Measurements from ENCODE around the gene GCK.

The GCK gene

GRCh38 chr7:44189286-44189992 is at the start of gene GCK:
Gene GCK (minus strand): TSS chr7:44189439. CDS start chr7:44188953, 486 bp downstream.
- H3K4me3 Mint-ChIP-seq, result no peak within 1 kb of the TSS
- H3K27me3 Mint-ChIP-seq, result no peaks in the 10 kb centered on the region
- no peak within 1 kb of the TSS for H3K27ac Mint-ChIP-seq

GRCh38 chr7:44238116-44238695 is 49.0 kb upstream of the GCK start:
- no peaks in the 10 kb centered on the region for H3K27me3 Mint-ChIP-seq
- no peaks in the 10 kb centered on the region for H3K4me1 Mint-ChIP-seq (ENCODE audit: low read depth)
- H3K36me3 Mint-ChIP-seq (ENCODE audit: low read depth), result no peaks in the 10 kb centered on the region

More at GRCh38 chr7:44189286-44189992, at the start of gene GCK:
- Mint-ChIP-seq H3K9me3 (no peaks in the 10 kb centered on the region), H3K4me1 (ENCODE audit: low read depth) (peaks cover 7% of the 10 kb centered on the region), H3K36me3 (ENCODE audit: low read depth) (no peaks in the 10 kb centered on the region)

GRCh38 chr7:44237696-44238095 is 48.5 kb upstream of the GCK start:
- Mint-ChIP-seq H3K36me3 (ENCODE audit: low read depth) (no peaks in the 10 kb centered on the region), H3K27ac (no peak overlapping the region), H3K27me3 (no peaks in the 10 kb centered on the region), H3K4me1 (ENCODE audit: low read depth) (no peaks in the 10 kb centered on the region), H3K4me3 (no peak overlapping the region), H3K9me3 (no peaks in the 10 kb centered on the region)

More at GRCh38 chr7:44238116-44238695, 49.0 kb upstream of the GCK start:
- H3K4me3 Mint-ChIP-seq, result no peak overlapping the region
- H3K27ac Mint-ChIP-seq, result no peak overlapping the region
- H3K9me3 Mint-ChIP-seq, result no peaks in the 10 kb centered on the region

GRCh38 chr7:44236333-44236728 is 47.1 kb upstream of the GCK start:
- Mint-ChIP-seq H3K36me3 (ENCODE audit: low read depth) (no peaks in the 10 kb centered on the region), H3K27me3 (no peaks in the 10 kb centered on the region), H3K9me3 (no peaks in the 10 kb centered on the region), H3K4me1 (ENCODE audit: low read depth) (no peaks in the 10 kb centered on the region), H3K4me3 (no peak overlapping the region), H3K27ac (no peak overlapping the region)

GRCh38 chr7:44235582-44236332 is 46.5 kb upstream of the GCK start:
- Mint-ChIP-seq H3K4me1 (ENCODE audit: low read depth) (no peaks in the 10 kb centered on the region), H3K36me3 (ENCODE audit: low read depth) (no peaks in the 10 kb centered on the region), H3K4me3 (no peak overlapping the region)

GRCh38 chr7:44235066-44235465 is 45.8 kb upstream of the GCK start:
- H3K9me3 Mint-ChIP-seq, result no peaks in the 10 kb centered on the region
- no peak overlapping the region for H3K27ac Mint-ChIP-seq
- H3K4me1 Mint-ChIP-seq (ENCODE audit: low read depth), result no peaks in the 10 kb centered on the region
- H3K4me3 Mint-ChIP-seq, result no peak overlapping the region
- H3K36me3 Mint-ChIP-seq (ENCODE audit: low read depth), result no peaks in the 10 kb centered on the region
- H3K27me3 Mint-ChIP-seq, result no peaks in the 10 kb centered on the region

More at GRCh38 chr7:44235582-44236332, 46.5 kb upstream of the GCK start:
- H3K27me3 Mint-ChIP-seq, result no peaks in the 10 kb centered on the region
- H3K27ac Mint-ChIP-seq, result no peak overlapping the region
- H3K9me3 Mint-ChIP-seq, result no peaks in the 10 kb centered on the region

- no peaks in the 10 kb centered on the region for H3K27me3 Mint-ChIP-seq
- H3K4me1 Mint-ChIP-seq (ENCODE audit: low read depth), result no peaks in the 10 kb centered on the region
- H3K9me3 Mint-ChIP-seq, result no peaks in the 10 kb centered on the region
- H3K36me3 Mint-ChIP-seq (ENCODE audit: low read depth), result no peaks in the 10 kb centered on the region
- no peak overlapping the region for H3K27ac Mint-ChIP-seq
- no peak overlapping the region for H3K4me3 Mint-ChIP-seq
Observed at GRCh38 chr7:44232901-44233715, 43.9 kb upstream of the GCK start.

- Mint-ChIP-seq H3K27me3 (no peaks in the 10 kb centered on the region), H3K4me3 (no peak overlapping the region), H3K9me3 (no peaks in the 10 kb centered on the region), H3K36me3 (ENCODE audit: low read depth) (no peaks in the 10 kb centered on the region), H3K27ac (no peak overlapping the region), H3K4me1 (ENCODE audit: low read depth) (no peaks in the 10 kb centered on the region)
Observed at GRCh38 chr7:44232396-44232795, 43.2 kb upstream of the GCK start.

- Mint-ChIP-seq H3K4me1 (ENCODE audit: low read depth) (no peaks in the 10 kb centered on the region), H3K9me3 (no peaks in the 10 kb centered on the region), H3K36me3 (ENCODE audit: low read depth) (no peaks in the 10 kb centered on the region), H3K27ac (no peak overlapping the region), H3K27me3 (no peaks in the 10 kb centered on the region), H3K4me3 (no peak overlapping the region)
Observed at GRCh38 chr7:44231088-44231487, 41.8 kb upstream of the GCK start.

- H3K36me3 Mint-ChIP-seq (ENCODE audit: low read depth), result no peaks in the 10 kb centered on the region
- no peaks in the 10 kb centered on the region for H3K27me3 Mint-ChIP-seq
- no peak overlapping the region for H3K27ac Mint-ChIP-seq
- no peaks in the 10 kb centered on the region for H3K9me3 Mint-ChIP-seq
- H3K4me1 Mint-ChIP-seq (ENCODE audit: low read depth), result no peaks in the 10 kb centered on the region
- H3K4me3 Mint-ChIP-seq, result no peak overlapping the region
Observed at GRCh38 chr7:44230286-44230685, 41.0 kb upstream of the GCK start.

GRCh38 chr7:44229546-44230105 is 40.4 kb upstream of the GCK start:
- H3K36me3 Mint-ChIP-seq (ENCODE audit: low read depth), result no peaks in the 10 kb centered on the region
- no peak overlapping the region for H3K27ac Mint-ChIP-seq
- H3K27me3 Mint-ChIP-seq, result no peaks in the 10 kb centered on the region
- H3K4me1 Mint-ChIP-seq (ENCODE audit: low read depth), result no peaks in the 10 kb centered on the region
- no peak overlapping the region for H3K4me3 Mint-ChIP-seq
- no peaks in the 10 kb centered on the region for H3K9me3 Mint-ChIP-seq

GRCh38 chr7:44228571-44229350 is 39.5 kb upstream of the GCK start:
- Mint-ChIP-seq H3K27me3 (no peaks in the 10 kb centered on the region), H3K4me1 (ENCODE audit: low read depth) (no peaks in the 10 kb centered on the region), H3K9me3 (no peaks in the 10 kb centered on the region), H3K36me3 (ENCODE audit: low read depth) (no peaks in the 10 kb centered on the region), H3K27ac (no peak overlapping the region), H3K4me3 (no peak overlapping the region)

- Mint-ChIP-seq H3K36me3 (ENCODE audit: low read depth) (no peaks in the 10 kb centered on the region), H3K4me1 (ENCODE audit: low read depth) (no peaks in the 10 kb centered on the region), H3K27me3 (no peaks in the 10 kb centered on the region), H3K27ac (no peak overlapping the region), H3K9me3 (no peaks in the 10 kb centered on the region), H3K4me3 (no peak overlapping the region)
Observed at GRCh38 chr7:44227911-44228310, 38.7 kb upstream of the GCK start.

- H3K27ac Mint-ChIP-seq, result no peak overlapping the region
- H3K4me3 Mint-ChIP-seq, result no peak overlapping the region
- no peaks in the 10 kb centered on the region for H3K36me3 Mint-ChIP-seq (ENCODE audit: low read depth)
- no peaks in the 10 kb centered on the region for H3K27me3 Mint-ChIP-seq
- no peaks in the 10 kb centered on the region for H3K9me3 Mint-ChIP-seq
- H3K4me1 Mint-ChIP-seq (ENCODE audit: low read depth), result no peaks in the 10 kb centered on the region
Observed at GRCh38 chr7:44226396-44226753, 37.1 kb upstream of the GCK start.

Data from stimulated activated naive CD8-positive, alpha-beta T cell treated with anti-CD3 and anti-CD28 coated beads, Interleukin-15, Interleukin-2, amounts not matched to agents 100 ng/mL and 50 ng/mL, for 24 hours (primary cell).